ENCODE results near the gene PTPN20.

PTPN20 gene

GRCh38 chr10:47034441-47035051 is 123.3 kb downstream of the PTPN20 start:
- DNase-seq (ENCODE audit: low spot score) = no peak

GRCh38 chr10:47035171-47035818 is 124.1 kb downstream of the PTPN20 start:
- no peak for DNase-seq (ENCODE audit: low spot score)

- no peak for DNase-seq (ENCODE audit: low spot score)
Measured at GRCh38 chr10:47035819-47036337, 124.7 kb downstream of the PTPN20 start.

- no peak for DNase-seq (ENCODE audit: low spot score)
Measured at GRCh38 chr10:47036771-47037170, 125.5 kb downstream of the PTPN20 start.

GRCh38 chr10:47037654-47038425 is 126.6 kb downstream of the PTPN20 start:
- DNase-seq (ENCODE audit: low spot score) = no peak

- DNase-seq (ENCODE audit: low spot score) = no peak
Measured at GRCh38 chr10:47038881-47039561, 127.8 kb downstream of the PTPN20 start.

GRCh38 chr10:47039562-47039913 is 128.3 kb downstream of the PTPN20 start:
- DNase-seq (ENCODE audit: low spot score) = no peak

GRCh38 chr10:47040041-47040491 is 128.8 kb downstream of the PTPN20 start:
- no peak for DNase-seq (ENCODE audit: low spot score)

GRCh38 chr10:47040681-47041080 is 129.5 kb downstream of the PTPN20 start:
- no peak for DNase-seq (ENCODE audit: low spot score)

- no peak for DNase-seq (ENCODE audit: low spot score)
Measured at GRCh38 chr10:47041396-47042198, 130.4 kb downstream of the PTPN20 start.

- no peak for DNase-seq (ENCODE audit: low spot score)
Measured at GRCh38 chr10:47042199-47042473, 130.9 kb downstream of the PTPN20 start.

GRCh38 chr10:47042780-47043750 is 131.8 kb downstream of the PTPN20 start:
- no peak for DNase-seq (ENCODE audit: low spot score)

GRCh38 chr10:47043928-47044538 is 132.8 kb downstream of the PTPN20 start:
- no peak for DNase-seq (ENCODE audit: low spot score)

GRCh38 chr10:47044741-47045140 is 133.5 kb downstream of the PTPN20 start:
- DNase-seq (ENCODE audit: low spot score) = no peak

- DNase-seq (ENCODE audit: low spot score) = no peak
Measured at GRCh38 chr10:47045331-47045861, 134.2 kb downstream of the PTPN20 start.

- no peak for DNase-seq (ENCODE audit: low spot score)
Measured at GRCh38 chr10:47046321-47047126, 135.3 kb downstream of the PTPN20 start.

- DNase-seq (ENCODE audit: low spot score) = no peak
Measured at GRCh38 chr10:47047127-47047504, 135.9 kb downstream of the PTPN20 start.

- DNase-seq (ENCODE audit: low spot score) = peak; percentile 90
Measured at GRCh38 chr10:47047577-47048525, 136.6 kb downstream of the PTPN20 start.

Data from iPS-NIHi11 (cell line).